Endothelial cell of umbilical vein (primary cell): ENCODE measurements around the gene KLF13. TPM values are rescaled to one million over a fixed set of nuclear protein-coding genes. Genes with fewer than 3 reads are reported as not detected.

Experiments used
- BruUV-seq: library from RNA; stranded (reverse); fragments of 400-500 nt; replicated peaks from 2 replicates; lab custom pipeline; 2021; lab: Mats Ljungman, UMichigan
- CTCF ChIA-PET: fragments of 300-600, 350-600 bp; sonication (Branson Sonifier 250); formaldehyde crosslinking; loops from one replicate; lab custom pipeline; 2021; ENCODE audit warnings: antibody characterized with exemption, inconsistent platforms; lab: Charles Lee
- POLR2A ChIA-PET: fragments of 300-600, 350-600 bp; sonication (Branson Sonifier 250); formaldehyde crosslinking; loops from one replicate; lab custom pipeline; 2021; ENCODE audit warnings: antibody characterized with exemption, inconsistent platforms; lab: Charles Lee
- DNase-seq: peaks from one replicate; pipeline ENCODE4 v3.0.0-alpha.2; 2011; ENCODE audit warnings: low read depth, low spot score
- FAIRE-seq: peaks from 2 replicates; lab custom pipeline; 2011; peaks lifted over from hg19 to GRCh38; lab: Jason Lieb, UNC
- H2AFZ ChIP-seq: 2 replicates; pipeline ENCODE4 v1.6.0; 2012; ENCODE audit warnings: low read depth, low read length, control low read depth, inconsistent platforms
- H3K27ac ChIP-seq: 2 replicates; pipeline ENCODE4 v1.5.1; 2011; ENCODE audit warnings: low read depth, mild to moderate bottlenecking, control low read depth, low read length, moderate library complexity; ENCODE audit not compliant: insufficient read depth
- H3K27me3 ChIP-seq, 2 experiments: 2 replicates each; pipeline versions ENCODE4 v1.6.0 to v1.6.1; 2011; ENCODE audit warnings: low read length in 2 of 2, mixed read lengths in 1 of 2; ENCODE audit not compliant: control insufficient read depth in 2 of 2, insufficient read depth in 2 of 2
- H3K36me3 ChIP-seq, 2 experiments: 2 replicates in 1 of 2; 3 replicates in 1 of 2; pipeline ENCODE4 v1.5.1; 2011; ENCODE audit warnings: low read length in 2 of 2, mild to moderate bottlenecking in 1 of 2, moderate library complexity in 1 of 2; ENCODE audit not compliant: control insufficient read depth in 2 of 2, insufficient read depth in 2 of 2; ENCODE audit errors: extremely low read depth in 1 of 2
- H3K4me1 ChIP-seq: 3 replicates; pipeline ENCODE4 v1.5.1; 2011; ENCODE audit warnings: mild to moderate bottlenecking, low read length; ENCODE audit not compliant: control insufficient read depth, insufficient read depth; ENCODE audit errors: extremely low read depth
- H3K4me2 ChIP-seq: 2 replicates; pipeline ENCODE4 v1.6.1; 2011; ENCODE audit warnings: low read length, control low read depth, mixed read lengths; ENCODE audit not compliant: insufficient read depth
- H3K4me3 ChIP-seq, 3 experiments: fragments of 200-600 bp in 1 of 3; sonication (generic), shearing (Covaris generic) in 1 of 3; replicated peaks in 1 of 3; 2 replicates each; pipeline ENCODE4 v1.5.1; 2011 to 2016; ENCODE audit warnings: control low read depth in 3 of 3, low read length in 3 of 3, mild to moderate bottlenecking in 2 of 3, inconsistent platforms in 1 of 3, low read depth in 1 of 3, moderate library complexity in 1 of 3; ENCODE audit not compliant: insufficient read depth in 1 of 3
- H3K79me2 ChIP-seq: 2 replicates; pipeline ENCODE4 v1.6.0; 2012; ENCODE audit warnings: low read length, inconsistent platforms; ENCODE audit not compliant: control insufficient read depth, insufficient read depth
- H3K9ac ChIP-seq: replicated peaks from 2 replicates; pipeline ENCODE3; 2011; ENCODE audit warnings: low read length, control low read depth; ENCODE audit not compliant: insufficient read depth; ENCODE audit errors: extremely low read depth
- H3K9me1 ChIP-seq: replicated peaks from 3 replicates; pipeline ENCODE4 v1.6.0; 2011; ENCODE audit warnings: mild to moderate bottlenecking, low read length; ENCODE audit not compliant: control insufficient read depth, insufficient read depth; ENCODE audit errors: extremely low read depth
- H3K9me3 ChIP-seq: replicated peaks from 2 replicates; pipeline ENCODE4 v1.5.1; 2012; ENCODE audit warnings: low read length, inconsistent platforms; ENCODE audit not compliant: control insufficient read depth, insufficient read depth
- H4K20me1 ChIP-seq: replicated peaks from 2 replicates; pipeline ENCODE3; 2011; ENCODE audit warnings: mild to moderate bottlenecking, low read length; ENCODE audit not compliant: control insufficient read depth, insufficient read depth; ENCODE audit errors: extremely low read depth
- CTCF ChIP-seq, 2 donors: IDR thresholded peaks; 1 replicate in 1 of 2; 2 replicates in 1 of 2; pipeline ENCODE4 v1.5.1; 2011; ENCODE audit warnings: low read length in 2 of 2, mild to moderate bottlenecking in 2 of 2, moderate library complexity in 2 of 2, control low read depth in 1 of 2, inconsistent platforms in 1 of 2, low read depth in 1 of 2; ENCODE audit not compliant: insufficient read depth in 1 of 2; ENCODE audit errors: extremely low read depth in 1 of 2
- EZH2 ChIP-seq: IDR thresholded peaks from 2 replicates; pipeline ENCODE4 v1.6.1; 2012; ENCODE audit warnings: borderline replicate concordance, low read depth, mild to moderate bottlenecking, moderate library complexity, low read length, inconsistent platforms; ENCODE audit not compliant: severe bottlenecking
- FOS ChIP-seq: IDR thresholded peaks from 2 replicates; pipeline ENCODE4 v1.6.1; 2011; ENCODE audit warnings: mild to moderate bottlenecking, low read length, moderate library complexity, borderline replicate concordance; ENCODE audit not compliant: insufficient read depth
- GATA2 ChIP-seq: IDR thresholded peaks from 2 replicates; pipeline ENCODE4 v1.7.0; 2011; ENCODE audit warnings: low read depth, mild to moderate bottlenecking, moderate library complexity, mixed read lengths, low read length; ENCODE audit not compliant: insufficient read length, insufficient read depth
- JUN ChIP-seq: IDR thresholded peaks from 2 replicates; pipeline ENCODE4 v1.6.1; 2011; ENCODE audit warnings: borderline replicate concordance, low read depth; ENCODE audit not compliant: insufficient read length, insufficient read depth
- MYC ChIP-seq: IDR thresholded peaks from one replicate; pipeline ENCODE4 v1.6.1; 2011; ENCODE audit warnings: mild to moderate bottlenecking, low read depth, low read length
- POLR2A ChIP-seq: IDR thresholded peaks from 2 replicates; pipeline ENCODE4 v1.6.1; 2012; ENCODE audit warnings: low read depth, mild to moderate bottlenecking, control low read depth, low read length
- POLR2AphosphoS5 ChIP-seq: IDR thresholded peaks from 2 replicates; pipeline ENCODE4 v1.6.1; 2012; ENCODE audit warnings: low read depth, mild to moderate bottlenecking, control low read depth, low read length, moderate library complexity; ENCODE audit not compliant: insufficient read depth
- dilution Hi-C: fragments of 300-500 bp; cut with MboI; formaldehyde crosslinking; loops from one replicate; pipeline ENCODE4 v1.15.0; 2019; ENCODE audit warnings: low sequenced_read_pairs; ENCODE audit not compliant: extremely low pct_ligation_motif_present
- intact Hi-C: fragments of 100-400 bp; cut with micrococcal nuclease; formaldehyde crosslinking; loops from one replicate; pipeline ENCODE4 v1.10.0; 2022
- polyA plus RNA-seq, 4 experiments: library from polyadenylated mRNA; depleted of rRNA in 3 of 4; stranded (reverse) in 3 of 4; unstranded in 1 of 4; fragments of >200 nt; gene quantifications; 2 replicates each; pipeline versions ENCODE4 v1.2.1 to v1.2.3, GENCODE V29; 2011 to 2012; ENCODE audit warnings: missing spikeins in 1 of 4
- total RNA-seq: library from RNA; stranded (reverse); gene quantifications from 2 replicates; pipeline ENCODE4 v1.2.3, GENCODE V29; 2021
- TF ChIP-seq, protein P1 (sequence below): IDR thresholded peaks from 2 replicates; pipeline ENCODE4 v1.6.1; 2011; ENCODE audit not compliant: insufficient read depth, insufficient read length

The KLF13 gene
- total and polyA plus RNA-seq, 2 donors (not counting 3 experiments of a cell fraction or from before 2014, with no cell fraction given) = 10.1 to 31.9 TPM

GRCh38 chr15:31347067-31347975 lies 20.7 kb downstream of the KLF13 start:
- Histone ChIP-seq H4K20me1 (no peaks in the 10 kb centered on the region), H3K9me3 (no peaks in the 10 kb centered on the region), H3K4me2 (no peak overlapping the region), H3K27ac (no peak overlapping the region), H3K79me2 (peaks cover 13% of the 10 kb centered on the region), H3K36me3 (no peaks in the 10 kb centered on the region), H3K9ac (no peak overlapping the region), H3K4me3 (no peak overlapping the region), H3K27me3 (no peaks in the 10 kb centered on the region), H3K9me1 (no peaks in the 10 kb centered on the region), H2AFZ (no peak overlapping the region), H3K4me1 (peaks cover 13% of the 10 kb centered on the region)
- BruUV-seq = no TSS peak
- intact Hi-C loops = no loop called here
- ChIA-PET CTCF (interaction anchor here (1.6 kb wide), 1 partner anchor 87 kb away, joined by 6 read pairs; no protein-coding TSS in a partner anchor), POLR2A (no interaction called here)
- TF ChIP-seq CTCF (IDR thresholded peaks at IDR 0.05; ENCODE audit: extremely low read depth in 1 of 2, insufficient read depth in 1 of 2, low read depth in 1 of 2, low read length in 2 of 2) (no peak), POLR2A (no peak), POLR2AphosphoS5 (no peak), EZH2 (no peak), JUN (no peak), MYC (no peak), GATA2 (no peak), FOS (no peak)
- TF ChIP-seq, protein P1, sequence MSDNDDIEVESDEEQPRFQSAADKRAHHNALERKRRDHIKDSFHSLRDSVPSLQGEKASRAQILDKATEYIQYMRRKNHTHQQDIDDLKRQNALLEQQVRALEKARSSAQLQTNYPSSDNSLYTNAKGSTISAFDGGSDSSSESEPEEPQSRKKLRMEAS = no peak
- DNase-seq = no peak
- dilution Hi-C loops = no loop called here
- FAIRE-seq = no peak
